Limb (tissue), 2 donors: ENCODE measurements around the gene TRMT61A.
A peak's percentile ranks its signal among the peaks of the same experiment; 100 is the strongest.

Experiments used
- DNase-seq, 2 donors: peaks; one replicate each; pipeline ENCODE4 v3.0.0-alpha.2; 2016; ENCODE audit errors: extremely low spot score in 2 of 2

Gene TRMT61A

GRCh38 chr14:103528587-103529382 lies at the start of gene TRMT61A:
Gene TRMT61A (plus strand): TSS chr14:103529196. CDS start chr14:103529979, 783 bp downstream.
- peak; percentile 78 to 97 for DNase-seq

- no peak for DNase-seq
Measured at GRCh38 chr14:103480595-103480994, 48.4 kb upstream of the TRMT61A start.

- no peak for DNase-seq
Measured at GRCh38 chr14:103483600-103483999, 45.4 kb upstream of the TRMT61A start.

GRCh38 chr14:103485504-103485903 lies 43.5 kb upstream of the TRMT61A start:
- DNase-seq = no peak

- DNase-seq = peak in 1 of 2 donors; percentile 7
Measured at GRCh38 chr14:103488071-103488470, 40.9 kb upstream of the TRMT61A start.

GRCh38 chr14:103488960-103489359 lies 40.0 kb upstream of the TRMT61A start:
- DNase-seq = no peak

- DNase-seq = no peak
Measured at GRCh38 chr14:103489621-103490020, 39.4 kb upstream of the TRMT61A start.

GRCh38 chr14:103491691-103492090 lies 37.3 kb upstream of the TRMT61A start:
- DNase-seq = no peak

- no peak for DNase-seq
Measured at GRCh38 chr14:103492156-103492925, 36.7 kb upstream of the TRMT61A start.

- DNase-seq = no peak
Measured at GRCh38 chr14:103495854-103496253, 33.1 kb upstream of the TRMT61A start.

- DNase-seq = no peak
Measured at GRCh38 chr14:103496776-103497175, 32.2 kb upstream of the TRMT61A start.

GRCh38 chr14:103499709-103500108 lies 29.3 kb upstream of the TRMT61A start:
- DNase-seq = no peak

GRCh38 chr14:103500148-103500990 lies 28.6 kb upstream of the TRMT61A start:
- peak; percentile 89 to 91 for DNase-seq

GRCh38 chr14:103501041-103501870 lies 27.7 kb upstream of the TRMT61A start:
- DNase-seq = no peak

- no peak for DNase-seq
Measured at GRCh38 chr14:103501921-103502669, 26.9 kb upstream of the TRMT61A start.

- no peak for DNase-seq
Measured at GRCh38 chr14:103502877-103503276, 26.1 kb upstream of the TRMT61A start.

- no peak for DNase-seq
Measured at GRCh38 chr14:103503296-103503695, 25.7 kb upstream of the TRMT61A start.

GRCh38 chr14:103504991-103505565 lies 23.9 kb upstream of the TRMT61A start:
- DNase-seq = no peak

GRCh38 chr14:103507751-103508150 lies 21.2 kb upstream of the TRMT61A start:
- DNase-seq = no peak
